Measurements from ENCODE around the gene PRCD. TPM values are rescaled to one million over a fixed set of nuclear protein-coding genes. Genes with fewer than 3 reads are reported as not detected.

PRCD gene
- total and polyA plus RNA-seq, 2 donors (not counting 1 experiment from before 2014, with no cell fraction given), result 18.0 to 30.6 TPM

GRCh38 chr17:76492123-76492988, 47.5 kb upstream of the PRCD start:
- no peaks in the 10 kb centered on the region for H3K27me3 Mint-ChIP-seq
- no peaks in the 10 kb centered on the region for H3K9me3 Mint-ChIP-seq (ENCODE audit: insufficient read depth)
- ChIA-PET CTCF (interaction anchor here (0.6 to 20.8 kb wide), 16 partner anchors 5 to 220 kb away, joined by 3 to 256 read pairs (median 6); partner anchors contain the start of genes AANAT, RHBDF2 and UBE2O), POLR2A (interaction anchor here (0.6 to 23.6 kb wide), 10 partner anchors 6 to 65 kb away, joined by 3 to 478 read pairs (median 6); partner anchors contain the start of genes AANAT and RHBDF2)
- TF ChIP-seq CTCF (IDR thresholded peaks at IDR 0.05) (no peak), EZH2 (IDR thresholded peaks at IDR 0.05; ENCODE audit: borderline replicate concordance, insufficient read depth, low read depth, low read length, poor library complexity, severe bottlenecking) (no peak)
- DNase-seq (peak; percentile 69), ATAC-seq (ENCODE audit: low read depth) (peak; percentile 42)
- Histone ChIP-seq H3K4me1 (ENCODE audit: control insufficient read depth in 2 of 2, insufficient read depth in 2 of 2, low read length in 2 of 2) (peaks cover 81 to 98% of the 10 kb centered on the region in 2 donors), H3K9ac (ENCODE audit: low read length) (peak overlapping the region; percentile 53), H2AFZ (ENCODE audit: insufficient read depth, low read depth, low read length, poor library complexity, severe bottlenecking) (no peak overlapping the region), H3K79me2 (ENCODE audit: control insufficient read depth, insufficient read depth, low read length) (peaks cover 72% of the 10 kb centered on the region), H3K27me3 (replicated peaks in 1 of 4; ENCODE audit: control extremely low read depth in 1 of 4, control insufficient read depth in 3 of 4, insufficient read depth in 4 of 4, low read length in 3 of 4) (no peaks in the 10 kb centered on the region), H3K4me3 (ENCODE audit: control extremely low read depth in 1 of 5, extremely low read depth in 1 of 5, insufficient read depth in 1 of 5, low read depth in 2 of 5, low read length in 4 of 5) (peak overlapping the region; percentile 16 to 60 (median 50)), H3K9me3 (ENCODE audit: control extremely low read depth in 1 of 3, control insufficient read depth in 2 of 3, insufficient read depth in 1 of 3, low read length in 2 of 3) (no peaks in the 10 kb centered on the region), H3K4me2 (replicated peaks; ENCODE audit: low read depth, low read length, poor library complexity, severe bottlenecking) (peak overlapping the region; percentile 82), H3K27ac (ENCODE audit: low read length in 2 of 2) (peak overlapping the region; percentile 75 to 94), H3K36me3 (replicated peaks in 1 of 2; ENCODE audit: control extremely low read depth in 1 of 2, control insufficient read depth in 1 of 2, extremely low read depth in 1 of 2, insufficient read depth in 2 of 2, low read length in 1 of 2) (peaks cover 0 to 28% of the 10 kb centered on the region in 2 experiments), H4K20me1 (ENCODE audit: control insufficient read depth, insufficient read depth, low read length, poor library complexity, severe bottlenecking) (peaks cover 39% of the 10 kb centered on the region)
- intact Hi-C loops (cut with micrococcal nuclease), result loop anchor here (10.0 kb wide), 1 partner anchor 218 kb away; no protein-coding TSS in a partner anchor
- peak overlapping the region; percentile 98 for H3K27ac Mint-ChIP-seq
- H3K4me3 Mint-ChIP-seq, result peak overlapping the region; percentile 89
- 0% methylated on average over 5 of the region's 11 CpGs for WGBS (ENCODE audit: insufficient coverage)
- H3K4me1 Mint-ChIP-seq, result peaks cover 94% of the 10 kb centered on the region
